Sigmoid colon (tissue), 4 donors: Measurements from ENCODE around the gene MSH5.

Experiments used
- CTCF ChIP-seq, 4 experiments: fragments of 450-650 bp in 3 of 4; fragments of 200-600 bp in 1 of 4; IDR thresholded peaks; one replicate each; pipeline ENCODE4 v1.5.1; 2016 to 2019; ENCODE audit warnings: antibody characterized with exemption in 4 of 4, mild to moderate bottlenecking in 3 of 4, moderate library complexity in 2 of 4
- EP300 ChIP-seq, 4 donors: sonication (generic); formaldehyde crosslinking; IDR thresholded peaks; one replicate each; pipeline ENCODE4 v1.6.1; 2017; ENCODE audit warnings: antibody characterized with exemption in 4 of 4
- POLR2A ChIP-seq, 2 donors: fragments of 450-650 bp; IDR thresholded peaks; one replicate each; pipeline ENCODE4 v1.6.1; 2016; ENCODE audit warnings: antibody characterized with exemption in 2 of 2, mild to moderate bottlenecking in 2 of 2, moderate library complexity in 2 of 2
- POLR2AphosphoS5 ChIP-seq, 4 donors: sonication (generic); formaldehyde crosslinking; IDR thresholded peaks; one replicate each; pipeline ENCODE4 v1.6.1; 2017; ENCODE audit warnings: antibody characterized with exemption in 4 of 4

GRCh38 chr6:31775633-31776484 is 36.1 kb downstream of the MSH5 start:
- TF ChIP-seq CTCF (IDR thresholded peaks at IDR 0.05): no peak
- TF ChIP-seq POLR2A (IDR thresholded peaks at IDR 0.05): no peak
- no peak for TF ChIP-seq POLR2AphosphoS5 (IDR thresholded peaks at IDR 0.05)
- no peak for TF ChIP-seq EP300 (IDR thresholded peaks at IDR 0.05)
